Keratinocyte (primary cell): ENCODE results near the gene CNOT3.

Experiments used
- EZH2 ChIP-seq: IDR thresholded peaks from one replicate; pipeline ENCODE4 v1.6.1; 2012; ENCODE audit warnings: inconsistent platforms, mild to moderate bottlenecking, low read length, moderate library complexity
- TF ChIP-seq, protein P1 (sequence below), 3 experiments: IDR thresholded peaks in 1 of 3; conservative IDR thresholded peaks in 1 of 3; optimal IDR thresholded peaks in 1 of 3; 2 replicates in 2 of 3; 3 replicates in 1 of 3; pipeline versions ENCODE3 to v1.5.1; 2011; ENCODE audit warnings: low read length in 3 of 3, mild to moderate bottlenecking in 3 of 3, moderate library complexity in 2 of 3, control low read depth in 1 of 3, inconsistent platforms in 1 of 3; ENCODE audit not compliant: insufficient read depth in 2 of 3; ENCODE audit errors: extremely low read depth in 1 of 3

DNA sequence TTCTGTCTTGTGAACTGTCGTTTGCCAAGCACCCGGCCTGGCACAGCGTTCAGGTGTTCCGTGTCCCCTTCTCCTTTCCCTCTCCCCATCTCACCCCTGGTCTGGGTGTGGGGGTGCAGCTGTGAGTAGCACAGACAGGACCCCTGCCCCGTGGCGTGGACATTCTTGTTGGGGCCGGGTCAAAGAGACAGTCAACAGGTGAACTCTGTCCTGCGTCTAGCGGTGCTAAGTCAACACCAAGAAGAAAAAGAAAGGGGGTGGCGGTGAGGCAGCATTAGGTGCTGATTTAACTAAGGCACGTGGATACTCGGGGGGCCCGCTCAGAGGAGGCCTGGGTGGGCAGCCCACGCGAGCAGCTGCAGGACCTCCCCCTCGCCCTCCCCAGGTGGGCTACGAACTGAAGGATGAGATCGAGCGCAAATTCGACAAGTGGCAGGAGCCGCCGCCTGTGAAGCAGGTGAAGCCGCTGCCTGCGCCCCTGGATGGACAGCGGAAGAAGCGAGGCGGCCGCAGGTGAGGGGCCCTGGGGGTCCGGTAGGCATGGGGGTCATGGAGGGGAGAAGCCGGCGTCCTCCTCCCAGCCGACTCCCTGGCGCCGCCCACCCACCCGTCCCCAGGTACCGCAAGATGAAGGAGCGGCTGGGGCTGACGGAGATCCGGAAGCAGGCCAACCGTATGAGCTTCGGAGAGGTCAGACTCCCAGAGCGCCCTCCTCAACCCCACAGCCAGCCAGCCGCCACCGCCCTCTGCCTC is 9.7 kb upstream of the CNOT3 start:
- TF ChIP-seq, protein P1, sequence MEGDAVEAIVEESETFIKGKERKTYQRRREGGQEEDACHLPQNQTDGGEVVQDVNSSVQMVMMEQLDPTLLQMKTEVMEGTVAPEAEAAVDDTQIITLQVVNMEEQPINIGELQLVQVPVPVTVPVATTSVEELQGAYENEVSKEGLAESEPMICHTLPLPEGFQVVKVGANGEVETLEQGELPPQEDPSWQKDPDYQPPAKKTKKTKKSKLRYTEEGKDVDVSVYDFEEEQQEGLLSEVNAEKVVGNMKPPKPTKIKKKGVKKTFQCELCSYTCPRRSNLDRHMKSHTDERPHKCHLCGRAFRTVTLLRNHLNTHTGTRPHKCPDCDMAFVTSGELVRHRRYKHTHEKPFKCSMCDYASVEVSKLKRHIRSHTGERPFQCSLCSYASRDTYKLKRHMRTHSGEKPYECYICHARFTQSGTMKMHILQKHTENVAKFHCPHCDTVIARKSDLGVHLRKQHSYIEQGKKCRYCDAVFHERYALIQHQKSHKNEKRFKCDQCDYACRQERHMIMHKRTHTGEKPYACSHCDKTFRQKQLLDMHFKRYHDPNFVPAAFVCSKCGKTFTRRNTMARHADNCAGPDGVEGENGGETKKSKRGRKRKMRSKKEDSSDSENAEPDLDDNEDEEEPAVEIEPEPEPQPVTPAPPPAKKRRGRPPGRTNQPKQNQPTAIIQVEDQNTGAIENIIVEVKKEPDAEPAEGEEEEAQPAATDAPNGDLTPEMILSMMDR (optimal IDR thresholded peaks at IDR 0.05 in 1 of 3, IDR thresholded peaks at IDR 0.05 in 1 of 3, conservative IDR thresholded peaks at IDR 0.05 in 1 of 3; ENCODE audit: extremely low read depth in 1 of 3, insufficient read depth in 2 of 3, low read length in 3 of 3), result no peak
- TF ChIP-seq EZH2, result no peak
